Loucy (cell line): ENCODE measurements around the gene CYP2R1.

Experiments
- EZH2phosphoT487 ChIP-seq: fragments of 200-600 bp; IDR thresholded peaks from 2 replicates; pipeline ENCODE4 v1.6.1; 2018; ENCODE audit warnings: antibody characterized with exemption, mild to moderate bottlenecking, moderate library complexity, borderline replicate concordance
- TF ChIP-seq, protein P1 (sequence below): fragments of 200-600 bp; sonication (generic); conservative IDR thresholded peaks from 2 replicates; pipeline ENCODE4 v1.5.1; 2014; ENCODE audit warnings: mild to moderate bottlenecking, antibody characterized with exemption, low read length

DNA sequence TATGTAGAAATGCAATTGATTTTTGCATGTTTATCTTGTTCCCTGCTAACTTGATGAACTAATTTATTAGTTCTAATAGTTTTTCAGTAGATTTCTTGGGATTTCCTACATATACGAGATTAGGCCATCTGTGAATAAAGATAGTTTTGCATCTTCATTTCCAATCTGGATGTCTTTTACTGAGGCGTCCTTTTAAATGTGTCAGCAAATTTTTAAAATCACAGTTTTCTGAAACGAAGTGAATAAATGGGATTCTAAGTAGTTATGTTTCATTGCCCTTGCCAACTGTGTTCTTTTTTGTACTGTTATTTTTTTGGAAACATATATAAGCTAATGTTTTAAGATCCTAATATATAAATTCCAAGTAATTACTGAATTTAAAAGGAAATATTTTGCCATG, 50.0 kb downstream of the CYP2R1 start:
- TF ChIP-seq, protein P1, sequence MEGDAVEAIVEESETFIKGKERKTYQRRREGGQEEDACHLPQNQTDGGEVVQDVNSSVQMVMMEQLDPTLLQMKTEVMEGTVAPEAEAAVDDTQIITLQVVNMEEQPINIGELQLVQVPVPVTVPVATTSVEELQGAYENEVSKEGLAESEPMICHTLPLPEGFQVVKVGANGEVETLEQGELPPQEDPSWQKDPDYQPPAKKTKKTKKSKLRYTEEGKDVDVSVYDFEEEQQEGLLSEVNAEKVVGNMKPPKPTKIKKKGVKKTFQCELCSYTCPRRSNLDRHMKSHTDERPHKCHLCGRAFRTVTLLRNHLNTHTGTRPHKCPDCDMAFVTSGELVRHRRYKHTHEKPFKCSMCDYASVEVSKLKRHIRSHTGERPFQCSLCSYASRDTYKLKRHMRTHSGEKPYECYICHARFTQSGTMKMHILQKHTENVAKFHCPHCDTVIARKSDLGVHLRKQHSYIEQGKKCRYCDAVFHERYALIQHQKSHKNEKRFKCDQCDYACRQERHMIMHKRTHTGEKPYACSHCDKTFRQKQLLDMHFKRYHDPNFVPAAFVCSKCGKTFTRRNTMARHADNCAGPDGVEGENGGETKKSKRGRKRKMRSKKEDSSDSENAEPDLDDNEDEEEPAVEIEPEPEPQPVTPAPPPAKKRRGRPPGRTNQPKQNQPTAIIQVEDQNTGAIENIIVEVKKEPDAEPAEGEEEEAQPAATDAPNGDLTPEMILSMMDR: no peak
- no peak for TF ChIP-seq EZH2phosphoT487
